ENCODE data around the gene FBXO17.
A peak's percentile ranks its signal among the peaks of the same experiment; 100 is the strongest.
"Not testable (repeated sequence)": the region's sequence is repeated elsewhere in the genome, so short reads cannot be mapped to it uniquely, and the experiment has no call there.

The FBXO17 gene

DNA sequence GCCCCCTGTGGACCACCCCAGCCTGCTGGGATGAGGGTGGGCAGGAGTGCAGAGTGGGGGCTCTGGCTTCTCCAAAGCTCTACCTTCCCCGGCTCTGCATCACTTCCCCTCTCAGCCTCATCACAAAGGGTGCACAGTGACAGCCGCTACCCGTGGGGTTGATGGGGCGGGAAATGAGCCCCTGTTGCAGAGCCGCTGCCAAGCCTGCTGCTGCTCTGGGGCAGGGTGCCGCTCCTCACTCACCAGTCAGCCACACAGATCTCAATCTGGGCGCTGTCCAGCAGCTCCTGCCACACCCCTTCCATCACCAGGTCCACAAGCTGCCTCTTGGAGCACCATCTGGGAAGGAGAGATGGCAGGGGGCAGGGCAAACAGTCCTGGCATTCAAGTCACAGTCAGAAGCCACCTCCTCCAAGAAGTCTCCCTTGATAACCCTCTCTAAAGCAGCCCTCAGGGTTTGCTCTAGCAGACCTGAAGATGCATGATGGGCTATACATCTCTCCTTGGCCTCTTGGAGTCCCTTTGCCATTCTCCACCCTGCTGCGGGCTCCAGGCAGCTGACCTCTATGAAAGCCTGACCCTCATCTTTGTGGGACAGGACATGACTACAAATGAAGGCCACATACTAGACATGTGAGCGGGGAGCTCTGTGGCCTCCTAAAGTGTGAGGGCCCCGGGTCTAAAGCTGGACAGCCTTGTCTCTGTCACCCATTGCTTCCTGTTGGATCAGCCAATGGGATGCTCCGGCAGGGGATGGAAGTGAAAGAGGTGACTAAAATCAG, 29.1 kb downstream of the FBXO17 start:
- Histone ChIP-seq H3K27ac (ENCODE audit: low read depth, low read length) (no peak overlapping the region), H3K9me3 (ENCODE audit: control insufficient read depth in 5 of 5, low read length in 5 of 5) (no peaks in the 10 kb centered on the region), H3K9ac (ENCODE audit: low read length in 5 of 5) (no peak overlapping the region), H3K27me3 (ENCODE audit: control insufficient read depth in 5 of 5, insufficient read depth in 4 of 5, low read length in 5 of 5) (peaks cover 0 to 5% (median 0%) of the 10 kb centered on the region in 5 donors), H3K4me3 (ENCODE audit: low read depth in 1 of 5, low read length in 5 of 5) (no peak overlapping the region), H3K4me1 (ENCODE audit: control insufficient read depth in 5 of 5, insufficient read depth in 5 of 5, low read length in 5 of 5) (peaks cover 2 to 8% (median 7%) of the 10 kb centered on the region in 5 donors), H3K36me3 (ENCODE audit: control insufficient read depth in 5 of 5, insufficient read depth in 5 of 5, low read length in 5 of 5) (peaks cover 0 to 29% (median 22%) of the 10 kb centered on the region in 5 donors)

DNA sequence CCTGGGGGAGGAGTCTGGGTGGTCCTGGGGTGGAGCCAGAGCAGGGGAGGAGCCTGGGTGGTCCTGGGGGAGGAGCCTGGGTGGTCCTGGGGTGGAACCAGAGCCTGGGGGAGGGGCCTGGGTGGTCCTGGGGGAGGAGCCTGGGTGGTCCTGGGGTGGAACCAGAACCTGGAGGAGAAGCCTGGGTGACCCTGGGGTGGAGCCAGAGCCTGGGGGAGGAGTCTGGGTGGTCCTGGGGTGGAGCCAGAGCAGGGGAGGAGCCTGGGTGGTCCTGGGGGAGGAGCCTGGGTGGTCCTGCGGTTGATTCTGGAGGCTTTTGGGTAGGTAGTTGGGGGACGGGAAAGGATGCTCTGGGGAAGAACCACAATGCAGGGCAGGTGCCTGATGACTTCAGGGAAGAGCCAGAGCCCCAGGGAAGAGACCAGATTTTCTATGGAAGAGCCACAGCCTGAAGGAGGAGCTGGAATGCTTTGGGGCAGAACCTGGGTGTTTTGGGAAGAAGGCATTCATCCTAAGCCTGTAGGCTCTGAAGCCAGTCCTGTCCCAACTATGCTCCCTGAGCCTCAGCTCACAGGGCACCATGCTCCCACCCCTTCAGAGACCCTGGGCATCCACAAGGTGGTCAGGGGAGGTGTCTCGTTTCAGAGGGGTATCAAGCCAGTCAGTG, 29.8 kb downstream of the FBXO17 start:
- H3K4me1 ChIP-seq (ENCODE audit: control insufficient read depth in 5 of 5, insufficient read depth in 5 of 5, low read length in 5 of 5), result peaks cover 2 to 8% (median 7%) of the 10 kb centered on the region in 5 donors
- no peak overlapping the region for H3K4me3 ChIP-seq (ENCODE audit: low read depth in 1 of 5, low read length in 5 of 5)
- H3K36me3 ChIP-seq (ENCODE audit: control insufficient read depth in 5 of 5, insufficient read depth in 5 of 5, low read length in 5 of 5), result peaks cover 0 to 29% (median 22%) of the 10 kb centered on the region in 5 donors
- H3K27ac ChIP-seq (ENCODE audit: low read depth, low read length), result no peak overlapping the region
- H3K9me3 ChIP-seq (ENCODE audit: control insufficient read depth in 5 of 5, low read length in 5 of 5), result no peaks in the 10 kb centered on the region
- no peak overlapping the region for H3K9ac ChIP-seq (ENCODE audit: low read length in 5 of 5)
- peaks cover 0 to 5% (median 0%) of the 10 kb centered on the region in 5 donors for H3K27me3 ChIP-seq (ENCODE audit: control insufficient read depth in 5 of 5, insufficient read depth in 4 of 5, low read length in 5 of 5)

DNA sequence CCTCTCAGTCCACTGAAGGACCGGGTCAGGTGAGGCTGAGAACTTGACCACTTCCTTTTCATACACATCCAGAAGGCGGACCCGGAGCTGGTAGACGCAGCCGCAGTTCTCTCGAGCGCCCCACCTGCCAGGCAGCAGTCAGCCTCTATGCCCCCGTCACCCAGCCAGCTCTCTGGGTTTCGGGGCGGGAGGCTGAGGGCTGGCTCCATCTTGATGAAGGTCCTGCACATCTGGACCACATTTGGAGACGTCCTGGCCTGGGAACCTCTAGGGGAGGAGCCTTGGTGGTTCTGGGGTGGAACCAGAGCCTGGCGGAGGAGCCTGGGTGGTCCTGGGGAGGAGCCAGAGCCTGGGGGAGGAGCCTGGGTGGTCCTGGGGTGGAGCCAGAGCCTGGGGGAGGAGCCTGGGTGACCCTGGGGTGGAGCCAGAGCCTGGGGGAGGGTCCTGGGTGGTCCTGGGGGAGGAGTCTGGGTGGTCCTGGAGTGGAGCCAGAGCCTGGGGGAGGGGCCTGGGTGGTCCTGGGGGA, 30.5 kb downstream of the FBXO17 start:
- Histone ChIP-seq H3K4me1 (ENCODE audit: control insufficient read depth in 5 of 5, insufficient read depth in 5 of 5, low read length in 5 of 5) (peaks cover 0 to 3% (median 3%) of the 10 kb centered on the region in 5 donors), H3K27me3 (ENCODE audit: control insufficient read depth in 5 of 5, insufficient read depth in 4 of 5, low read length in 5 of 5) (peaks cover 0 to 2% (median 0%) of the 10 kb centered on the region in 5 donors), H3K9ac (ENCODE audit: low read length in 5 of 5) (no peak overlapping the region), H3K9me3 (ENCODE audit: control insufficient read depth in 5 of 5, low read length in 5 of 5) (no peaks in the 10 kb centered on the region), H3K4me3 (ENCODE audit: low read depth in 1 of 5, low read length in 5 of 5) (no peak overlapping the region), H3K36me3 (ENCODE audit: control insufficient read depth in 5 of 5, insufficient read depth in 5 of 5, low read length in 5 of 5) (peaks cover 0 to 29% (median 22%) of the 10 kb centered on the region in 5 donors), H3K27ac (ENCODE audit: low read depth, low read length) (no peak overlapping the region)

DNA sequence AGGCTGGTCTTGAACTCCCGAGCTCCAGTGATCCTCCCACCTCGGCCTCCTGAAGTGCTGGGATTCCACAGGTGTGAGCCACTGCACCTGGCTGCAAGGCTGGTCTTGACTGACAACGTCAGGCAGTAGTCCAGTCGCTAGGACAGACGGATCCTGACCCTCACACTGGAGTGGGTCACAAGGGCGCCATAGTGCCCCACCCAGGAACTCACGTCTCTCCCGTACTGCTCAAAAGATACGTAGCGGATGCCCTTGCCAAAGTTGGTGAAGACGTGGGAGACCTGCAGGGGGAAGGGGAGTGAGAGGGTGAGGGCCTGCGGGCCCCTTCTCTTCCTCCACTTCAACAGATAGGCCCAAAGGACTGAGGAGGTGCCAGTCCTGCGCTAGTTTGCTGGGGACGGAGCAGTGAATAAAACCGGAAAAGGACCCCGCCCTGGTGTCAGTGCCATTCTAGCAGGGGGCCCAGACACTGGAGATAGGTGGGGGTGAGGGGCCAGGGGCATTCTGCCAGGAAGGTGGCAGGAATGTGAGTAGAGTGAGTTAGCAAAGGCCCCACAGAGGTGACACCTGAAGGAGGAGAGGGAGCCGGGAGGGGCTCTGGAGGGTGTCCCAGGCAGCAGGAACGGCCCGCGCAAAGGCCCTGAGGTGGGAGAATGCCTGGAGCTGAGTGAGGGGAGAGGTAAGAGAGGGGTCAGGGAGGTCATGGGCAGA, 32.9 kb downstream of the FBXO17 start:
- H3K4me3 ChIP-seq (ENCODE audit: low read depth in 1 of 5, low read length in 5 of 5), result no peak overlapping the region
- H3K27me3 ChIP-seq (ENCODE audit: control insufficient read depth in 5 of 5, insufficient read depth in 4 of 5, low read length in 5 of 5), result no peaks in the 10 kb centered on the region
- H3K36me3 ChIP-seq (ENCODE audit: control insufficient read depth in 5 of 5, insufficient read depth in 5 of 5, low read length in 5 of 5), result peaks cover 0 to 24% (median 15%) of the 10 kb centered on the region in 5 donors
- no peak overlapping the region for H3K9ac ChIP-seq (ENCODE audit: low read length in 5 of 5)
- H3K9me3 ChIP-seq (ENCODE audit: control insufficient read depth in 5 of 5, low read length in 5 of 5), result no peaks in the 10 kb centered on the region
- H3K4me1 ChIP-seq (ENCODE audit: control insufficient read depth in 5 of 5, insufficient read depth in 5 of 5, low read length in 5 of 5), result no peaks in the 10 kb centered on the region
- H3K27ac ChIP-seq (ENCODE audit: low read depth, low read length), result no peak overlapping the region

DNA sequence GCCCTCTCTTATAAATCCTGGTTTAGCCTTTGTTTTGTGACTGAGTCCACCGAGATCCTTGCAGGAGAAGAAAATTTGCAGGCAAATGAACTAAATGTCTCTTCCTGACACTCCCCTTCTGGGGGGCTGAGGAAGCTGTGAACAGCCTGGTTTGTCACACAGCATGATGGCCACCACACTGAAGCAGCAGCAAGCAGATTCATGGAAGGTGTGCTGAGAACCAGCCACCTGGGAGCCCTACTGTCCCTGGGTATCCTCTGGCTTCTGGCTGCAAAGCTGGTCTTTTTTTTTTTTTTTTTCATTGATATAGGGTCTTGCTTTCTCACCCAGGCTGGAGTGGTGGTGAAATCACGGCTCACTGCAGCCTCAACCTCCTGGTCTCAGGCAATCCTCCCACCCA, 33.6 kb downstream of the FBXO17 start:
- H3K27ac ChIP-seq (ENCODE audit: low read depth, low read length), result no peak overlapping the region
- no peaks in the 10 kb centered on the region for H3K27me3 ChIP-seq (ENCODE audit: control insufficient read depth in 5 of 5, insufficient read depth in 4 of 5, low read length in 5 of 5)
- no peak overlapping the region for H3K4me3 ChIP-seq (ENCODE audit: low read depth in 1 of 5, low read length in 5 of 5)
- no peak overlapping the region for H3K9ac ChIP-seq (ENCODE audit: low read length in 5 of 5)
- no peaks in the 10 kb centered on the region for H3K4me1 ChIP-seq (ENCODE audit: control insufficient read depth in 5 of 5, insufficient read depth in 5 of 5, low read length in 5 of 5)
- H3K9me3 ChIP-seq (ENCODE audit: control insufficient read depth in 5 of 5, low read length in 5 of 5), result no peaks in the 10 kb centered on the region
- H3K36me3 ChIP-seq (ENCODE audit: control insufficient read depth in 5 of 5, insufficient read depth in 5 of 5, low read length in 5 of 5), result peaks cover 0 to 22% (median 13%) of the 10 kb centered on the region in 5 donors

DNA sequence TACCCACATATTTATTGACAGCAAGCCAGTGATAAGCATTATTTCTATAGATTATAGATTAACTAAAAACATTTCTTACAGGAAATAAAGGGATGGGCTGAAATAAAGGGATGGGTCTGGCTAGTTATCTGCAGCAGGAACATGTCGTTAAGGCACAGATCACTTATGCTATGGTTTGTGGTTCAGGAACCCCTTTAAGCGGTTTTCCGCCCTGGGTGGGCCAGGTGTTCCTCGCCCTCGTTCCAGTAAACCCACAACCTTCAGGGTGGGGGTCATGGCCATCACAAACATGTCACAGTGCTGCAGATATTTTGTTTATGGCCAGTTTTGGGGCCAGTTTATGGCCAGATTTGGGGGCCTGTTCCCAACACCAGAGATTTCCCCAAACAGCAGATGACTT, 34.1 kb downstream of the FBXO17 start:
- not testable (repeated sequence) for H3K9me3 ChIP-seq (ENCODE audit: control insufficient read depth in 5 of 5, low read length in 5 of 5); H3K4me3 ChIP-seq (ENCODE audit: low read depth in 1 of 5, low read length in 5 of 5); H3K27me3 ChIP-seq (ENCODE audit: control insufficient read depth in 5 of 5, insufficient read depth in 4 of 5, low read length in 5 of 5); H3K9ac ChIP-seq (ENCODE audit: low read length in 5 of 5); H3K27ac ChIP-seq (ENCODE audit: low read depth, low read length); H3K4me1 ChIP-seq (ENCODE audit: control insufficient read depth in 5 of 5, insufficient read depth in 5 of 5, low read length in 5 of 5)
- H3K36me3 ChIP-seq (ENCODE audit: control insufficient read depth in 5 of 5, insufficient read depth in 5 of 5, low read length in 5 of 5), result peaks cover 0 to 17% (median 10%) of the 10 kb centered on the region in 5 donors

DNA sequence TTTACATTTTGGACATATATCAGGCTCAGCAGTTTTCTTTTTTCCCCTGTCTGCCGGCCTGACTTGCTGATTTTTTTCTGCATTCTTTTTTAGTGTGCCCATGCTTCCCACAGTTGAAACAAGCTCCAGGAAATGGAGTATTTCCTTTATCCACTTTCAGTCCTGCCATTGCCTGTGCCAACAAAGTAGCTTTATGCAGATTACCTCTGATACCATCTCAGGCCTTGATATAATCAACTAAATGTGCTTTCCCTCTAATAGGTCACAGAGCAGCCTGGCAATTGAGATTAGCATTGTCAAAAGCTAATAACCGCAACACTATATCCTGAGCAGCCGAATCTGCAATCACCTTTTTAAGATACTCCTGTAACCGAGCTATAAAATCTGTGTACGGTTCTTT, 35.6 kb downstream of the FBXO17 start:
- Histone ChIP-seq H3K4me1 (ENCODE audit: control insufficient read depth in 5 of 5, insufficient read depth in 5 of 5, low read length in 5 of 5) (no peaks in the 10 kb centered on the region), H3K4me3 (ENCODE audit: low read depth in 1 of 5, low read length in 5 of 5) (no peak overlapping the region), H3K27ac (ENCODE audit: low read depth, low read length) (no peak overlapping the region), H3K36me3 (ENCODE audit: control insufficient read depth in 5 of 5, insufficient read depth in 5 of 5, low read length in 5 of 5) (peaks cover 0 to 8% (median 3%) of the 10 kb centered on the region in 5 donors), H3K9ac (ENCODE audit: low read length in 5 of 5) (peak overlapping the region in 1 of 5 donors; percentile 10), H3K27me3 (ENCODE audit: control insufficient read depth in 5 of 5, insufficient read depth in 4 of 5, low read length in 5 of 5) (no peaks in the 10 kb centered on the region), H3K9me3 (ENCODE audit: control insufficient read depth in 5 of 5, low read length in 5 of 5) (peaks cover 0 to 4% (median 0%) of the 10 kb centered on the region in 5 donors)

DNA sequence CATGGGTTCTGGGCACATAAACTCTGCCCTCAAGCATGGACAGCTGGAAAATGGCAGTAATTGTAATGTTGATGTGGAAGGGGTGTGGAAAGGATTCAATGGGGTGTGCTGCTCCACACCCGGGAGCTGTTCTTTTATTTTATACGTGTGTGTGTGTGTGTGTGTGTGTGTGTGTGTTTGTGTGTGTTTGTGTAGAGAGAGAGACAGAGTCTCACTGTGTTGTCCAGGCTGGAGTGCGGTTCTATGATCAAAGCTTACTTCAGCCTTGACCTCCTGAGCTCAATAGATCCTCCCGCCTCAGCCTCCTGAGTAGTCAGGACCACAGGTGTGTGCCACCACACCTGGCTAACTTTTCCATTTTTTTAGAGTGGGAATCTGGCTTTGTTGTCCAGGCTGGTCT, 42.0 kb downstream of the FBXO17 start:
- peaks cover 2 to 31% (median 20%) of the 10 kb centered on the region in 5 donors for H3K4me1 ChIP-seq (ENCODE audit: control insufficient read depth in 5 of 5, insufficient read depth in 5 of 5, low read length in 5 of 5)
- H3K27ac ChIP-seq (ENCODE audit: low read depth, low read length), result no peak overlapping the region

DNA sequence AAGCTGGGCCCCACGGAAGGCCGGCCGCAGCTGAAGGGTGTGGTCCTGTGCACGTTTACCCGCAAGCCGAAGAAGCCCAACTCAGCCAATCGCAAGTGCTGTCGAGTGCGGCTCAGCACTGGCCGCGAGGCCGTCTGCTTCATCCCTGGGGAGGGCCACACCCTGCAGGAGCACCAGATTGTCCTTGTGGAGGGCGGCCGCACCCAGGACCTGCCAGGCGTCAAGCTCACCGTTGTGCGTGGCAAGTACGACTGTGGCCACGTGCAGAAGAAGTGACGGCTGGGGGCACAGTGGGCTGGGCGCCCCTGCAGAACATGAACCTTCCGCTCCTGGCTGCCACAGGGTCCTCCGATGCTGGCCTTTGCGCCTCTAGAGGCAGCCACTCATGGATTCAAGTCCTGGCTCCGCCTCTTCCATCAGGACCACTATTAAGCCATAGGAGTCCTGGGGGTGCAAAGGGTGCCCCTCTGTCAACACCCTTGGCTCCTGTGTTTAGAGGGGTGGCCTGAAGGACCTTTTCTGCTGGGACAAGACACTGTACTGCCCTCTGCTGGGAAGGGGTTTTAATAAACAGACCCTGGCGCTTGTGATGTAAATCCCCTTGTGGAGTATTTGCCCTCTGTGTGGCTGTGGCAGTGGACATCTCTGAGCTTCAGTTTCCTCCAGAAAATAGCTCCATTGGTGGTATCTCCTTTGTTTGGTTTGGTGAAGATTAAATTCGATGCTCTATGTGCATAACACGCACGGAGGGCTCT, 42.9 kb downstream of the FBXO17 start:
- no peak overlapping the region for H3K4me3 ChIP-seq (ENCODE audit: low read depth in 1 of 5, low read length in 5 of 5)
- peaks cover 0 to 16% (median 11%) of the 10 kb centered on the region in 5 donors for H3K36me3 ChIP-seq (ENCODE audit: control insufficient read depth in 5 of 5, insufficient read depth in 5 of 5, low read length in 5 of 5)
- no peak overlapping the region for H3K27ac ChIP-seq (ENCODE audit: low read depth, low read length)
- H3K9ac ChIP-seq (ENCODE audit: low read length in 5 of 5), result no peak overlapping the region
- peaks cover 0 to 5% (median 0%) of the 10 kb centered on the region in 5 donors for H3K9me3 ChIP-seq (ENCODE audit: control insufficient read depth in 5 of 5, low read length in 5 of 5)
- no peaks in the 10 kb centered on the region for H3K27me3 ChIP-seq (ENCODE audit: control insufficient read depth in 5 of 5, insufficient read depth in 4 of 5, low read length in 5 of 5)
- H3K4me1 ChIP-seq (ENCODE audit: control insufficient read depth in 5 of 5, insufficient read depth in 5 of 5, low read length in 5 of 5), result peaks cover 2 to 31% (median 20%) of the 10 kb centered on the region in 5 donors

More for the DNA sequence above, 42.0 kb downstream of the FBXO17 start:
- no peak overlapping the region for H3K9ac ChIP-seq (ENCODE audit: low read length in 5 of 5)
- H3K9me3 ChIP-seq (ENCODE audit: control insufficient read depth in 5 of 5, low read length in 5 of 5), result peaks cover 0 to 5% (median 0%) of the 10 kb centered on the region in 5 donors
- H3K27me3 ChIP-seq (ENCODE audit: control insufficient read depth in 5 of 5, insufficient read depth in 4 of 5, low read length in 5 of 5), result no peaks in the 10 kb centered on the region
- H3K36me3 ChIP-seq (ENCODE audit: control insufficient read depth in 5 of 5, insufficient read depth in 5 of 5, low read length in 5 of 5), result peaks cover 0 to 16% (median 11%) of the 10 kb centered on the region in 5 donors
- no peak overlapping the region for H3K4me3 ChIP-seq (ENCODE audit: low read depth in 1 of 5, low read length in 5 of 5)

All from subcutaneous abdominal adipose tissue (tissue), 5 donors.